KMS-11 (cell line): ENCODE data around the gene MOB3C.
A peak's percentile ranks its signal among the peaks of the same experiment; 100 is the strongest.

ENCODE experiments used
- H2AFZ ChIP-seq: fragments of 200-600 bp; sonication (generic); 2 replicates; pipeline ENCODE4 v1.6.1; 2016; ENCODE audit warnings: antibody characterized with exemption, mixed run types, low read depth
- H3K27ac ChIP-seq: fragments of 200-600 bp; sonication (generic); 2 replicates; pipeline ENCODE4 v1.6.1; 2016; ENCODE audit warnings: mild to moderate bottlenecking, mixed run types
- H3K27me3 ChIP-seq: fragments of 200-600 bp; sonication (generic); 2 replicates; pipeline ENCODE4 v1.6.1; 2017; ENCODE audit warnings: mild to moderate bottlenecking, low read depth, mixed run types, moderate library complexity; ENCODE audit not compliant: insufficient read depth
- H3K36me3 ChIP-seq: fragments of 200-600 bp; sonication (generic); 2 replicates; pipeline ENCODE4 v1.6.1; 2017; ENCODE audit warnings: mild to moderate bottlenecking, mixed run types; ENCODE audit not compliant: insufficient read depth
- H3K4me1 ChIP-seq: fragments of 200-600 bp; sonication (generic); 2 replicates; pipeline ENCODE4 v1.6.1; 2016; ENCODE audit warnings: mild to moderate bottlenecking, low read depth, mixed run types; ENCODE audit not compliant: poor library complexity, severe bottlenecking
- H3K4me2 ChIP-seq: fragments of 200-600 bp; sonication (generic); 2 replicates; pipeline ENCODE4 v1.7.0; 2016; ENCODE audit warnings: mild to moderate bottlenecking, mixed run types
- H3K4me3 ChIP-seq: fragments of 200-600 bp; sonication (generic); IDR thresholded peaks from 2 replicates; pipeline ENCODE4 v1.6.1; 2017; ENCODE audit warnings: low read depth, low read length, mixed read lengths; ENCODE audit not compliant: insufficient read depth
- H3K79me2 ChIP-seq: fragments of 200-600 bp; sonication (generic); 2 replicates; pipeline ENCODE4 v1.6.1; 2016; ENCODE audit warnings: low read depth, mixed run types; ENCODE audit not compliant: insufficient read depth
- H3K9ac ChIP-seq: fragments of 200-600 bp; sonication (generic); 2 replicates; pipeline ENCODE4 v1.6.1; 2016; ENCODE audit warnings: mild to moderate bottlenecking, mixed run types
- H4K20me1 ChIP-seq: fragments of 200-600 bp; sonication (generic); 2 replicates; pipeline ENCODE4 v1.6.1; 2016; ENCODE audit warnings: mild to moderate bottlenecking, mixed run types; ENCODE audit not compliant: insufficient read depth
- TF ChIP-seq, protein P1 (sequence below): fragments of 200-600 bp; sonication (generic); conservative IDR thresholded peaks from 2 replicates; pipeline ENCODE4 v1.6.1; 2017; ENCODE audit warnings: low read depth, mild to moderate bottlenecking, antibody characterized with exemption, low read length, moderate library complexity, mixed read lengths

Gene MOB3C

DNA sequence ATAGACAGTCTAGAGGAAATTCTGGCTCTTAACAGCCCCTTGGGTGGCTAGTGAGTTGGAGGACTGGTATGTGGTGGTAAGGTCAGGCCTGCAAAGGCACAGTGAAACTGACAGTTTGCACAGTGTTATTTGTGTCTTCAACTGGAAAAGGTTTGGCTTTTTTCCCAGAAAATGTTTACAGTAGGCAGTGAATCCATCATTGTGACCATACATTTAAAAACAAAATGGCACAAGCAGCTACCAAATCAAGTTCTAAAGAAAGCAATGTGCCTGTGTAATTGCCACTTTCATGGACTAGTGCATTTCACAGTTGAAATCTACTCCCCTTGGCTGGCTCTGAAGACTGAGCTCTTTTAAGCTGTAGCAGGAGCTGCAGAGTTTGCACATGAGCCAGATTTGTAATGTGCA lies 26.8 kb upstream of the MOB3C start:
- Histone ChIP-seq H3K4me2 (peak overlapping the region; percentile 17; the same call in 1 of the 2 replicates), H3K79me2 (no peaks in the 10 kb centered on the region), H4K20me1 (no peaks in the 10 kb centered on the region), H3K27ac (no peak overlapping the region), H3K4me3 (no peak overlapping the region), H3K9ac (no peak overlapping the region), H3K4me1 (peaks cover 17% of the 10 kb centered on the region), H2AFZ (no peak overlapping the region), H3K36me3 (no peaks in the 10 kb centered on the region), H3K27me3 (no peaks in the 10 kb centered on the region)
- TF ChIP-seq, protein P1, sequence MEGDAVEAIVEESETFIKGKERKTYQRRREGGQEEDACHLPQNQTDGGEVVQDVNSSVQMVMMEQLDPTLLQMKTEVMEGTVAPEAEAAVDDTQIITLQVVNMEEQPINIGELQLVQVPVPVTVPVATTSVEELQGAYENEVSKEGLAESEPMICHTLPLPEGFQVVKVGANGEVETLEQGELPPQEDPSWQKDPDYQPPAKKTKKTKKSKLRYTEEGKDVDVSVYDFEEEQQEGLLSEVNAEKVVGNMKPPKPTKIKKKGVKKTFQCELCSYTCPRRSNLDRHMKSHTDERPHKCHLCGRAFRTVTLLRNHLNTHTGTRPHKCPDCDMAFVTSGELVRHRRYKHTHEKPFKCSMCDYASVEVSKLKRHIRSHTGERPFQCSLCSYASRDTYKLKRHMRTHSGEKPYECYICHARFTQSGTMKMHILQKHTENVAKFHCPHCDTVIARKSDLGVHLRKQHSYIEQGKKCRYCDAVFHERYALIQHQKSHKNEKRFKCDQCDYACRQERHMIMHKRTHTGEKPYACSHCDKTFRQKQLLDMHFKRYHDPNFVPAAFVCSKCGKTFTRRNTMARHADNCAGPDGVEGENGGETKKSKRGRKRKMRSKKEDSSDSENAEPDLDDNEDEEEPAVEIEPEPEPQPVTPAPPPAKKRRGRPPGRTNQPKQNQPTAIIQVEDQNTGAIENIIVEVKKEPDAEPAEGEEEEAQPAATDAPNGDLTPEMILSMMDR: no peak

DNA sequence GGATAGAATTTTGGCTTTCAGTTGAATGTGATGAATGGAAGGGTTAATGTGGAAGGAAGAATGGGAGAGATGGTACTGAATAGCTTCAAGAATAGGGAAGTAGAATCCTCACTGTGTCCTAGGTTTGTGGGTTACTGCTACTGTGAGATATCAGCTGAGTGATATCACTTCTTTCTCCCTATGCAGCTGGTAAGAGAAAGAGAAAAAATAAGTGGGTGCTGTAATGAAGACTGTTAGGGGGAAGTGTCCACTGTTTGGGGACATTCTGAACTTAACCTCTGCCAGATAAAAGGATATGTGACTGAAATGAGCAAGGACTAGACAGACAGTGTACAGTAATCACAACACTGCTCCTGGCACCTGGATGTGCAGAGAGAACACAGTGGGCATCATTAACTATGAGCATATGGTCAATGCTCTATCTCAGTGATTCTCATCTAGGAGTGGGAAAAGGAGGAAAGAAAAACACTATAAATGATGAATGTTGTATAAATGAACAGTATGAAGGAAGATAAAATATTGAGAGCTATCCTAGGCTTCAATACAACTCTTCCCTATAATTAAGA lies 25.6 kb upstream of the MOB3C start:
- Histone ChIP-seq H2AFZ (no peak overlapping the region), H3K36me3 (no peaks in the 10 kb centered on the region), H3K4me2 (no peak overlapping the region), H4K20me1 (no peaks in the 10 kb centered on the region), H3K9ac (no peak overlapping the region), H3K27ac (no peak overlapping the region), H3K79me2 (no peaks in the 10 kb centered on the region), H3K4me1 (peaks cover 17% of the 10 kb centered on the region), H3K4me3 (no peak overlapping the region), H3K27me3 (no peaks in the 10 kb centered on the region)
- TF ChIP-seq, protein P1: no peak

DNA sequence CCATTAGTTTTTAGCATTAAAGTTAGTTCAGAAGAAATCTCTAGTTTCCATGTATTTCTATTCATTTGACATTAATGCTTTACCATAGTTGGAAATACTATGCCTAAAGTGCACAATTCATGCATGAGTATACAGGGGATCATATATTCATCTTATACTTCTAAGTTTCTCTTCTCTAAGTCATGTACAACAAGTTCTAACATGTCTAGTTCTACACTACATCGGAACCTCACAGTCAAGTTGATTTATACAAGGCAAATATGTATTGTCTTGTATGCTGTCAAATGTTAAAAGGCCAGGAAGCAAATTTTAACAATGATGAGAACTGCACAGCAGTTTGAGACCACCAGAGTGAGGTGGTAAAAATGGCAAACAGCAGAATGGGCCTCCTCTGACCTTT lies 22.9 kb upstream of the MOB3C start:
- Histone ChIP-seq H3K27ac (no peak overlapping the region), H3K36me3 (no peaks in the 10 kb centered on the region), H3K79me2 (no peaks in the 10 kb centered on the region), H3K27me3 (no peaks in the 10 kb centered on the region), H3K4me3 (no peak overlapping the region), H3K4me2 (no peak overlapping the region), H3K4me1 (peaks cover 17% of the 10 kb centered on the region), H3K9ac (no peak overlapping the region), H4K20me1 (no peaks in the 10 kb centered on the region), H2AFZ (no peak overlapping the region)
- TF ChIP-seq, protein P1: no peak

DNA sequence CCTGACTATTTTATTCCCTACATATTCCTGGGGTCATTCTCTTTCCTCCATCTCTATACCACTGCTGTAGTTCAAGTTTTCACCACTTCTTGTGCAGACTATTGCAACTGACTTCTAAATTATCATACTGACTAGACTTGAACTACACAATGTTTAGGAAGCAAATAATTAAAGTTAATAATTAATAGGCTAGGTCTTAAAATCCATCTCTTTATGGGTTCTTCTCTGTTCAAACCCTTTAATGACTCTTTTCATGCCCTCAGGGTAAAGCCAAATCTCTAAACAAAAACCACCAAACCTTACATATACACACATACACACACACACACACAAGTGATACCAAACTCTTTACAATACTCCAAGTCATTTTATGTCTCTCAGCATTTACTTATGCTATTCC lies 22.3 kb upstream of the MOB3C start:
- TF ChIP-seq, protein P1: no peak
- Histone ChIP-seq H3K79me2 (no peaks in the 10 kb centered on the region), H3K27ac (no peak overlapping the region), H3K9ac (no peak overlapping the region), H3K4me3 (no peak overlapping the region), H2AFZ (no peak overlapping the region), H3K36me3 (no peaks in the 10 kb centered on the region), H3K27me3 (no peaks in the 10 kb centered on the region), H3K4me2 (no peak overlapping the region), H3K4me1 (peaks cover 14% of the 10 kb centered on the region), H4K20me1 (no peaks in the 10 kb centered on the region)
